Measurements from ENCODE around the gene CCDC3.

GRCh38 chr10:13000431-13000830 lies 1.1 kb downstream of the CCDC3 start:
- TF ChIP-seq CTCF (IDR thresholded peaks at IDR 0.05 in 4 of 5, conservative IDR thresholded peaks at IDR 0.05 in 1 of 5) (no peak), POLR2A (IDR thresholded peaks at IDR 0.05) (no peak)
